Loucy (cell line): ENCODE results near the gene TRABD2B.

ENCODE experiments used
- EZH2phosphoT487 ChIP-seq: fragments of 200-600 bp; IDR thresholded peaks from 2 replicates; pipeline ENCODE4 v1.6.1; 2018; ENCODE audit warnings: antibody characterized with exemption, mild to moderate bottlenecking, moderate library complexity, borderline replicate concordance
- TF ChIP-seq, protein P1 (sequence below): fragments of 200-600 bp; sonication (generic); conservative IDR thresholded peaks from 2 replicates; pipeline ENCODE4 v1.5.1; 2014; ENCODE audit warnings: mild to moderate bottlenecking, antibody characterized with exemption, low read length

DNA sequence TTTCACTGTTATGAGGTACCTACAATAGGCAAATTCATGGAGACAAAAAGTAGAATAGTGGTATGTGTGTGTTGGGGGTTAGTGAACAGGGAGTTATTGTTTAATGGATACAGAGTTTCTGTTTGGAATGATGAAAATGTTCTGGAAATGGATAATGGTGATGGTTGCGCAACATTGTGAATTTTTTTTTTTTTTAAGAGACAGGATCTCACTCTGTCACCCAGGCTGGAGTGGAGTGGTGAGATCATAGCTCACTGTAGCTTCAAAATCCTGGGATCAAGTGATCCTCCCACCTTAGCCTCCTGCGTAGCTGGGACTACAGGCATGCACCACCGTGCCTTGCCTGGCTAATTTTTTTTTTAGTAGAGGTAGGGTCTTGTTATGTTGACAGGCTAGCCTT is 34.5 kb upstream of the TRABD2B start:
- TF ChIP-seq, protein P1, sequence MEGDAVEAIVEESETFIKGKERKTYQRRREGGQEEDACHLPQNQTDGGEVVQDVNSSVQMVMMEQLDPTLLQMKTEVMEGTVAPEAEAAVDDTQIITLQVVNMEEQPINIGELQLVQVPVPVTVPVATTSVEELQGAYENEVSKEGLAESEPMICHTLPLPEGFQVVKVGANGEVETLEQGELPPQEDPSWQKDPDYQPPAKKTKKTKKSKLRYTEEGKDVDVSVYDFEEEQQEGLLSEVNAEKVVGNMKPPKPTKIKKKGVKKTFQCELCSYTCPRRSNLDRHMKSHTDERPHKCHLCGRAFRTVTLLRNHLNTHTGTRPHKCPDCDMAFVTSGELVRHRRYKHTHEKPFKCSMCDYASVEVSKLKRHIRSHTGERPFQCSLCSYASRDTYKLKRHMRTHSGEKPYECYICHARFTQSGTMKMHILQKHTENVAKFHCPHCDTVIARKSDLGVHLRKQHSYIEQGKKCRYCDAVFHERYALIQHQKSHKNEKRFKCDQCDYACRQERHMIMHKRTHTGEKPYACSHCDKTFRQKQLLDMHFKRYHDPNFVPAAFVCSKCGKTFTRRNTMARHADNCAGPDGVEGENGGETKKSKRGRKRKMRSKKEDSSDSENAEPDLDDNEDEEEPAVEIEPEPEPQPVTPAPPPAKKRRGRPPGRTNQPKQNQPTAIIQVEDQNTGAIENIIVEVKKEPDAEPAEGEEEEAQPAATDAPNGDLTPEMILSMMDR: no peak
- TF ChIP-seq EZH2phosphoT487: no peak
